ENCODE results near the gene MTAP. TPM values are rescaled to one million over a fixed set of nuclear protein-coding genes. Genes with fewer than 3 reads are reported as not detected.

The MTAP gene
- total RNA-seq, 1 experiment from 2014 or later: 102 TPM

- H2BK12ac ChIP-seq (ENCODE audit: insufficient read length, low read depth, low read length): no peak overlapping the region
- peaks cover 38% of the 10 kb centered on the region; the same call in 1 of the 2 replicates for H3K79me2 ChIP-seq (ENCODE audit: insufficient read depth, low read length)
- H2BK20ac ChIP-seq (ENCODE audit: low read depth, low read length, poor library complexity, severe bottlenecking): no peak overlapping the region
- peaks cover 11 to 13% of the 10 kb centered on the region in 2 experiments for H3K4me1 Mint-ChIP-seq
- H3K9ac ChIP-seq (ENCODE audit: extremely low read depth, insufficient read length, low read length): no peak overlapping the region
- H2AFZ ChIP-seq (ENCODE audit: low read length): no peak overlapping the region
- no peak overlapping the region for H2AK5ac ChIP-seq (ENCODE audit: insufficient read length, low read length)
- H3T11ph ChIP-seq (ENCODE audit: low read length): no peak overlapping the region
- no peak overlapping the region for H3K23ac ChIP-seq (ENCODE audit: insufficient read length, low read depth, low read length)
- no peak overlapping the region for H4K8ac ChIP-seq (replicated peaks; ENCODE audit: insufficient read length, low read depth, low read length)
- no peak overlapping the region for H4K5ac ChIP-seq (ENCODE audit: insufficient read length, low read depth, low read length)
- no peak overlapping the region for H2BK5ac ChIP-seq (ENCODE audit: insufficient read length, low read length)
- no peak overlapping the region for H3K4me2 ChIP-seq (ENCODE audit: insufficient read depth, insufficient read length, low read length)
- no peaks in the 10 kb centered on the region for H3K9me3 Mint-ChIP-seq
- H2BK120ac ChIP-seq (ENCODE audit: low read depth, low read length, poor library complexity, severe bottlenecking): no peak overlapping the region
- no peak overlapping the region for H4K91ac ChIP-seq (ENCODE audit: insufficient read length, low read depth, low read length)
- no peaks in the 10 kb centered on the region for H3K23me2 ChIP-seq (ENCODE audit: insufficient read length, low read depth, low read length, poor library complexity, severe bottlenecking)
- H3K36me3 Mint-ChIP-seq (ENCODE audit: insufficient read depth in 1 of 3, low read depth in 3 of 3): peaks cover 27 to 74% (median 49%) of the 10 kb centered on the region in 3 experiments
- no peaks in the 10 kb centered on the region for H3K27me3 Mint-ChIP-seq (ENCODE audit: low read depth)
- no peak overlapping the region for H3K27ac ChIP-seq (ENCODE audit: insufficient read length, low read depth, low read length)
- no peaks in the 10 kb centered on the region for H3K9me3 ChIP-seq (ENCODE audit: control insufficient read depth, low read depth, low read length)
- no peaks in the 10 kb centered on the region for H3K27me3 ChIP-seq (ENCODE audit: insufficient read depth, low read length)
- no peaks in the 10 kb centered on the region for H3K4me1 ChIP-seq (ENCODE audit: insufficient read depth, low read length)
- H3K27ac Mint-ChIP-seq: no peak overlapping the region
- peaks cover 2% of the 10 kb centered on the region for H4K20me1 ChIP-seq (ENCODE audit: control insufficient read depth, insufficient read depth, insufficient read length)
- no peak for DNase-seq
- no peak overlapping the region for H2BK15ac ChIP-seq (ENCODE audit: low read depth, low read length)
- no peak for TF ChIP-seq CTCF (conservative IDR thresholded peaks at IDR 0.05)
- no CpG with 5 or more reads among the region's 2 CpGs for WGBS (ENCODE audit: extremely low coverage, insufficient read length, low lambda C conversion rate)
- H3K4ac ChIP-seq (ENCODE audit: low read depth, low read length): no peak overlapping the region
- no peak overlapping the region for H3K14ac ChIP-seq (ENCODE audit: insufficient read depth, low read length)
- H3K56ac ChIP-seq (ENCODE audit: insufficient read length, low read depth, low read length): no peak overlapping the region
- no peak overlapping the region for H3K4me3 Mint-ChIP-seq
- H3K79me1 ChIP-seq (ENCODE audit: insufficient read depth, low read depth, low read length, poor library complexity, severe bottlenecking): peaks cover 5% of the 10 kb centered on the region
- H3K18ac ChIP-seq (ENCODE audit: insufficient read length, low read depth, low read length): no peak overlapping the region
Observed at GRCh38 chr9:21810388-21810787, 8.0 kb downstream of the MTAP start.

Measured in H9 (cell line).